Activated CD4-positive, alpha-beta T cell treated with anti-CD3 and anti-CD28 coated beads for 4 hours (primary cell): ENCODE results near the gene AIDA.
"Not testable (repeated sequence)": the region's sequence is repeated elsewhere in the genome, so short reads cannot be mapped to it uniquely, and the experiment has no call there.

Source experiments
- DNase-seq, 2 donors: peaks; one replicate each; pipeline ENCODE4 v3.0.0-alpha.2; 2020

The AIDA gene

DNA sequence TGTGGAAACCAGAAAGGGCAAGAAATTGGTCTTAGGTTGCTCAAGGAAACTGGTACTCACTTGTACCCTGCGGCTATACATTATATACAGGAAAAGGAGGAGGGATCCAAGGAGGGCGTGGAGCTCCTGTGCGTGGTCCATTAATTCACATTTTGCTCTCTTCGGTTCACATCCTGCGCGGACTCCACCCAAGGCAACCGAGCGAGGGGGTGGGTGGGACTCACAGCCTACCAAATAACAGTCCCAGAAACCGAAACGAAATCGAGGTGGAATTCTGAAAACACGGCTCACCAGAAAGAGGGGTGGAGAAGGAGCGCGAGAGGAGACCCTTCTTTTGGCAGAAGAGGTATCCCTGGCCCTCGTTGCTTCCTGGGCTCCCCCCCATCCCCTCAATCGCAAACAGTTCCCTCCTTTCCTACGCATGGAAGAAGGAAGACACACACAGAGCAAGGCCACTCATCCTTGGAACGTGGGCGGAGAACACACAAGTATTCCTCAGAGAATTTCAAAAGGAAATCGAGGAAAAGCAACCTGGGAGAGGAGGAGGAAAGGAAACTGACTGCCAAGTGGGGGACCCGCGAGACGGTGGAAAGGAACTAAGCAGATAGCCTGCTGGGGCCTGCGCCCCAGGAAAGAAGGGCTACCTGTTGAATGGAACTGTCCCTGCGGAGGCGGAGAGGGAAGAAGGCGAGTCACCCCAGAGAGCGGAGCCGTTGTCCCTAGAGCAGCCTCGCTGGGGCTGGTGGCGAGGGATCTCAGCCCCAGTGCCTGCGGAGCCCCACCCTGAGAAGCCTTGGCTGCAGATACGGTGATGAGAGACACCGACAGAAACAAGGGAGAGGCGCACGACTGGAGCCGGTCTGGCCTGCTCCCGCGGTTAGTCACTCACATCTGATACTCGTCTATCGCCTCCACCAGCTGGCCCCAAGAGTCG lies 705 bp downstream of the AIDA start:
- DNase-seq = peak; percentile 62 to 63

DNA sequence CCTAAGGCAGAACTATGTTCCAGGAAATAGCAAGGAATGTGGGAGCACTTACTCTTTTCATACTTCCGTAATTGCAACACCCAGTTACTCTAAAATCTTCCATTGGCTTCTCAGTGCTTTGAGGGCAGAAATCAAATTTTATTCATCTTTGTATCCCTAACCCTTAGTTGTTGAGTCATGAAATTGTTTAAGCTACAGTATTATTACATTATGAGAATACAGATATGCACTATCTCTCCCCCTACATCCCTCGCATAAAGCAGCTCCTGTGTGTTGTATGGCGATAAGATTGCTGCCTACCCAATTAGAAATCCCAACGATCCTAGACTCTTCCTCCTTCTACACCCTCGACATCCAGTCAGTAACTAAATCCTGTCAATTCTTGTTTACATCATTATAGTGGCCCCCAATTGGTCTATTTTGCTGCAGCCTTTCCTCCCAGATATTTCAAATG lies 2.6 kb downstream of the AIDA start:
- no peak for DNase-seq

DNA sequence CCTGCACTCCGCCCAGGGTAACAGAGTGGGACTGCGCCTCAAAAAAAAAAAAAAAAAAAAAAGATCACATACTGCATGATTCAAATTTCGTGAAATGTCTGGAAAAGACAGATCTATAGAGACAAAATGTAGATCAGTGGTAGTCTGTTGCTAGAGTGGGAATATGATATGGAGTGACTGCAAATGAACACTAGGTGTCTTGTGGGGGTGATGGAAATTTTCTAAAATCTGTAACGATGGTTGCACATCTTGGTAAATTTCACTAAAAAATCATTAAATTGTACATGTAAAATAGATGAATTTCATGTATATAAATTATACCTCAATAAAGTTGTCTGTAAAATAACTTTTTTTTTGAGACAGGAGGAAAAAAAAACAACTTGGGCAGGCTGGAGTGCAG lies 5.5 kb downstream of the AIDA start:
- DNase-seq = no peak

DNA sequence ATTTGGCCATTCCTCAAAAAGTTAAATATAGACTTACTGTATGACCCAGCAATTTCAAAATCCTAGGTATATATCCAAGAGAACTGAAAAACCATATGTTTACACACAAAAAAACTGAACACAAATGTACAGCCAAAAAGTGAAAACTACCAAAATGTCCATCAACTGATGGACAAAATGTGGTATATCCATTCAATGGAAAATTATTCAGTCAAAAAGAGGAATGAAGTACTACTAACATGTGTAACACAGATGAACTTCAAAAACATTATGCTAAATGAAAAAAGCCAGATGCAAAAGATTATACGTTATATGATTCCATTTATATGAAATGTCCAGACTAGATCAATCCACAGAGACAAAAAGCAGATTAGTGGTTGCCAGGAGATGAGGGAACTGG lies 8.0 kb downstream of the AIDA start:
- DNase-seq = no peak

DNA sequence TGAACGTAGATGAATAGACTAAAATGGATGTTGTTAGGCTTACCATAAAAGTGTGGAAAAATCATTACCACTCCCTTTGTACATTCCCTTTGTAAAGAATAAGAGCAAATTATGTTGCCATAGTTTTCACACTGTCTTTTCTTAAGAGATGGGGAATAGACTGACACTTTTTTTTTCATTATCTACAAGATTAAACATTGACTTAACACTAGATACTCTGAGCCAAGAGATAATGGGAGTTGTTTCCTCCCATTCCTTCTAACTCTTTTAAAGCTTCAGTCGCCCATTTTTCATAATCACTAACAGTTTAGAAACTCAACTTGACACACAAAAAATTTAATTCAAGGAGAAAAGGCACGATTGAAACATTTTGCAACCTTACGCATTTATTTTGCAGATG lies 10.1 kb downstream of the AIDA start:
- DNase-seq = no peak

DNA sequence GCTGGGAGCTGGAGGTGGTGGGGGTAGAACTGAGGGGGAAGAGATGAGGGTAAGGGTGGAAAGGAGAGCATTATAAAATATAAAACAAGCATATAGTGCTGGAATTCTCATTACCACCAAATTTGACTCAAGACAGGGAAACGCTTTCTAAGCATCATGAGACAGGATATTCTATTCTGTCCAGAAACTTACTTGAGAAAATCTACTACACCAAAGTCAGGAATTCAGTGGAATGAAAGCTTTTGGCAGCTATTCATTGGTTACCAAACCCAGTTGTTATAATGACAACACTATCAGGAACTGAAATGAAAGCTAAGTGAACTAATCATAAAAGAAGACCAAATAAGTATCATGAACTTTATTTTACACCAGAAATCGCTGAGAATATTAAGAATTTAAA lies 14.5 kb downstream of the AIDA start:
- DNase-seq = no peak

DNA sequence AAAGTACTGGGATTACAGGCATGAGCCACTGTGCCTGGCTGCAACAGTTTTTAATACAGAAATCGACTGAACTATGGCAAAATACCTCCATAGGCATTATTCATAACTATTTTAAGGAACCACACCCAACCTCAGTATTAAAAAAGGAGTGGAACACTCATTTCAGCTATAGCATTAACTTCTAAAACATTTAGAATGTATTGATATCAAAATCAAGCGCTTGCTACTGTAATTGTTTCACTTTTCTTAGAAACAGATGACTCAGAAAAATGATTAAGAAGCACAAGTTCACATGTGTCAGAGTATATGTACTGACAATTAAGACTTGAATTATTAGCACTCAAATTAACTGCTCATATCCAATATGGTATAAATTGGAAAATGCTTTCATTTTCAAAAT lies 15.1 kb downstream of the AIDA start:
- no peak for DNase-seq

DNA sequence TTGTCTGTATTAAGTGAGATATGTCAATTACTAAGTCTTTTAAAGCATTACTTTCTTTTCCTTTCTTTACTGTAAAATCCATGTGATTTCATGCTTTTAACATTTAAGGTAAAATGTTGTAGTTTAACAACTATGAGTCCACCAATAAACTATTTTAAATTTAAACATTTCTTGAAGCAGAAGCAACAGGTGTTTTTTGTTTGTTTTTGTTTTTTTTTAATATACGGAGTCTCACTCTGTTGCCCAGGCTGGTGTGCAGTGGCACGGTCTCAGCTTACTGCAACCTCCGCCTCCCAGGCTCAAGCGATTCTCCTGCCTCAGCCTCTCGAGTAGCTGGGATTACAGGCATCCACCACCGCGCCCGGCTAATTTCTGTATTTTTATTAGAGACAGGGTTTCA lies 15.6 kb downstream of the AIDA start:
- no peak for DNase-seq

DNA sequence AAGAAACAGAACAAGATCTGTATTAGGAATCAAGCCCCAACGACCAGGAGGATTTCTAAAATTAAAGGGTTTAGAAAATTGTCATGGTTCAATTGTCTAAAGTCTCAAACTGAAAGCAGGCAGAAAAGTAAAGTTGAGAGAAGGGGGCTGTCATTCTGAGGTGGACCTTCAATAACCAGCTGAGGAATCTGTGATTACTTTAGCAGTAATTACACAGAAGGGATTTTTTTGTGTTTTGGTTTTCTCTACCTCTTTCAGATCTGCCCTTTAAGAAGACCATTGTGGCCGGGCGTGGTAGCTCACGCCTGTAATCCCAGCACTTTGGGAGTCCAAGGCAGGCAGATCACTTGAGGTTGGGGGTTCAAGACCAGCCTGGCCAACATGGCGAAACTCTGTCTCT lies 17.4 kb downstream of the AIDA start:
- DNase-seq = no peak

DNA sequence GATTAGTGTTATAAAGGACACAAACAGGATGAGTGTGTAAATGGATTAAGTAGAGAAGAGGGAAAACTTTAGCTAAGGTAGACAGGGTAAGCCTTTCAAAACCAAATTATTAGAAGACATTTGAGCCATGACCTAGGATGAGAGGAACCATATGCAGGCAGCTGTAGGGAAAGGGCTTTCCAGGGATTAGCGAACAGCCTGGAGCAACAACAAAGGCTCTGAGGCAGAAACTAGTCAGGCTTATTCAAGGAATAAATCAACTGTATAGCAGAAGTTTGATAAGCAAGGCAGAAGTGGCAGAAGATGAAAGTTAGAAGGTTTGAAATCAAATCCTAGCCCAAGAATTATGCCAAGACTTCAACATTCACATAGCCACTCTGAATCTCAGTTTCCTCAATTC lies 21.3 kb downstream of the AIDA start:
- no peak for DNase-seq

DNA sequence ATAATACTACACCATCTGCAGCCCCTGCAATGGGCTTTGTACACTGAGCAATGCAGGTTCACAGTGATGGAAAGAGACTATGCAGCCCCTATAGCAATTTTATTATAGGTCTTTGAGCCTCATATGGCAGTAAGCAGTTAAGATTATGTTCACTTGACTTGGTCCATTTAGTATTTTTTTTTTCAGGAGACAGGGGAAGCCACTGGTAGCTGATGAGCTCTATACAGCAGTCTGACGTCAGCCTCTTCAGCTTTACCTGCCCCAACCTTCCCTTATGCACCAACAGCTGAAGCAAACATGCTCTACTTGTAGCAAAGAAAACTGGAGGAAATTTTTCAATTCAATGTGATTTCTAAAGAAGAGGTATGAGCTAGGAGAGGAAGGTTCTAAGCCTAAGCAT lies 32.2 kb downstream of the AIDA start:
- DNase-seq = no peak

DNA sequence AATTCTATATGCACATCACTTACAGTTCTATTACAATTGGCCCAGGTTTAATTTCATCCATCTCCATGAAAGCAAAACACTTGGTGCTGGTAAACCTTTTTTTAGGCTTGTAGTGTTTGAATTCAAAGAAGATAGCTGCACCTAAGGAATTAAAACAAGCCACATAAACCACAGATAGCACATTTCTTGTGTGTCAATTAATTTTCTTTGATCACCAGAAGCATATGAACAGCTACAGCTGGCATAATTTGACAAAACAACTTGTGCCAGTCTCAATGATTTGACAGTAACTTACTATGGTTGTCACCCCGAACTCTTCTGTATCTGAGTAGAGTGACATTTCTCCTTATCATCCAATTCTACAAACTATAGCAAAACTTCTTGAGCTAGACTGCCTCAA lies 42.2 kb downstream of the AIDA start:
- no peak for DNase-seq

DNA sequence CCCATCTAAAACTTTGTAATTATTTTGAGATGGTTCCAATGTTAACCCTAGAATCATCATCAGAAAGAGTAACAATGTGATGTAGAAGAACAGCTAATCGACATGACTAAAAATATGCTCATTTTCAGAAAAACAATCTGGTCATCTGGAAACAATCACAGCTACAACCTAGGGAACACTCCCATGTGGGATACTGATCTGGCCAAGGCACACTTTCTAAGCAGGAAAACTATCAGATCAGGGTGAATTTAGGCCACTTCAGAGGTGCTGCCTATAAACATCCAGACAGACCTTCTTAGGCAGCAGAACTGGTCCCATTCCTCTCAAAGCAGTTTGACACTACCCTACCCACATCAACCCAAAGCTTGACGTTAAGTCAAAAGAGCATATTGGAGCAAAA lies 43.2 kb downstream of the AIDA start:
- not testable (repeated sequence) for DNase-seq

DNA sequence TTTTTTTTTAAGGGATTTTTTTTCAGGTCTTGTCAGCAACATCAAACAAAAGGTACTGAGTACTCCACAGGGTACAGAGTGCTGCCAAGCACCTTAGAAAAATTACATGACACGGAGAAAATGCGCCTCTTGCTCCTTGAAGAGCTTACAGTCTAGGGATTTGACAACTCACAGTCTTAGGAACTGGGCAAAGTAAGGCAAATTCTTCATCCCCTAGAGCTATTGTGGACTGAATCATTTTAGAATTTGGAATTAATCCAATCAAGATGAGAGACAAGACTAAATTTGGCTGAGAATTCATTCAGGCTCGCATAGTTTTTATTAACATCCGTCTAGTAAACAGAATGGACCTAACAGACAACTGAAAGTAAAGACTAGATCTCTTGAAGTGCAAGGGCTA lies 44.1 kb downstream of the AIDA start:
- not testable (repeated sequence) for DNase-seq

DNA sequence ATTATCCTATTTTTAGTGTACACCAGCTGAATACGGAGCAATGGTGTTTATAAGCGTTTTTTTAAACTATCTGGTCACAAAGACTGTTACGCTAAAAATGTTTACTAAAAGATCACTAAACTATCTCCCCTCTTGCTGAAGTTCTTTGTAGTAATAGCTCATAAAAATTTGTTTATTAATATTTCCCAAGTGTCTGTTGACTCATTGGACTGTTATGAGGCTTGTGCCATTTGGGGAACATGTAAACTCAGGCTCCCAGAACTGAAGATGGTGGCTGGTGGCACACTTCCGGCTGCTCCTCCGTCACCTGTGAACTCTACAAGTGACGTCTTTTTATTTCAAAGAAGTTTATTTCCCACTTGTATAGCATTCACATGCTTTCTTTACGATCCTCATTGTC lies 46.3 kb downstream of the AIDA start:
- DNase-seq = no peak

DNA sequence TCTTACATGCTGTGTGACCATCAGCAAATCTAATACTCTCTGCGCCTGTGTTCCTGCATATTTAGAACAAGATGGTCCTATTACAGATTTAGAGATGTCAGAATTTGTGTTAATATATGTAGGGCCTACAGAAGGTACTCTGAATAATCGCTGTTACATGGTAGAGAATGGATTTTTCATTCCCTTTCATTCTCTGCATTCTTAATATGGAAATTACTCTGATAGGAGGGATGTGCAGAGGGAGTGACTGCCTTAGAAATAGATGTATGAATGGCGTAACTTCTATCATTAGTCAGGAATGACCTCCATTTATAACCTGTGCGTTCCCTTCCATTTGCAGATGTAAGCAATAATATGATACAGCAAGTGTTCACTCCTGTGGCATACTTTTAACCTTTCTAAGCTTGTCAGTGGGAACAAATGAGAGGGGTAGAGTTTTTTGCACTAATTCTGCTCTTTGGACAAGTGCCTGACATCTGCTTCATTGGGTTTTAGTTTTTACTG lies 48.8 kb downstream of the AIDA start:
- no peak for DNase-seq

DNA sequence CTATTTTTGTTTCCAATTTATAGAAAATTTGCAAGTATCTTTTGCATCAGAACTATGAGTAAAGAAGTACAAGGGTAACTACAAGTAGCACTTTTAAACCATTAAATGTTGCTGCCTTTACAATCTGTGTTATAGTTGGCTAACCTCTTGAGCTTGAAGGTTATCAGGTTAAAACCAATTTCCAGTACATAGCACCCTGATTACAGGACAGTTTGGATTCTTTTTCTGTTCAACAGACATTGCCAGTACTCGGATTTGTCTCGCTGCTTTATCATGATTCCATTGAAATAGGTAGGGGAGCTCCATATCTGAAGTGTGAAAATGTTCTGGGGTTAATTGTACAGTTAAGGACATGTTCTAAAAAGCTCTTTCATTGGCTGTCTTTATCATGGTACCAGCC lies 54.4 kb downstream of the AIDA start:
- DNase-seq = no peak

DNA sequence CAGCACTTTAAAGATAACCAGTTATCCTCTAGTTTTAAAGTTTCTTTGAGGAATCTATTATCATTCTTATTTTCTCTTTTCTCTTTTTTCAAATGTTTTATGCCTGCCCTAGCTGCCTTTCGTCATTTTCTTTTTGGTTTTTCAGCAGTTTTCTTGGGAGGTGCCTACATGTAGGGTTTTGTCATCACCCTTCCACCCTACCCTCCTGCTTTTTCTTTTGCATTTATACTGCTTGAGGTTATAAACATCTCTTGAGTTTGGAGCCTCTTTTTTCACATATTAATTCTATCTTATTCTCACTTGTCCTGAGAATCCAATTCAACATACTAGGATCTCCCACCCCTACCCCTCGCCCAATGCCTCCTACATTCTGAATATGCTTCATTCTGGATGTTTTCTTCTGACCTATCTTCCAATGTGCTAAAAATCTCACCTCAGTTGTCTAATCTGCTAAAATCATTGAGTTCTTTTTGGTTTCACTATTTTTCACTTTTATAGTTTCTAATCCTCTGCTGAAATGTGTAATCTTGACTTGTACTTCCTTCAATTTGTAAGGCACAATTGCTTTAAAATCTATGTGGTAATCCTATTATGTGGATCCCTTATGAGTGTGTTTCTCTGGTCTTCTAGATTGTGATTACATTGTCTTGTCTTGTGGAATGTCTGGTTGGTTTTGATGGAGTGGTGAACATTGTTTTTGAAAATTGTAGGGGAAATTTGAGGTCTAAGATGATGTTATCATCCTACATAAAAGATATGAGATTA lies 55.7 kb downstream of the AIDA start:
- no peak for DNase-seq

DNA sequence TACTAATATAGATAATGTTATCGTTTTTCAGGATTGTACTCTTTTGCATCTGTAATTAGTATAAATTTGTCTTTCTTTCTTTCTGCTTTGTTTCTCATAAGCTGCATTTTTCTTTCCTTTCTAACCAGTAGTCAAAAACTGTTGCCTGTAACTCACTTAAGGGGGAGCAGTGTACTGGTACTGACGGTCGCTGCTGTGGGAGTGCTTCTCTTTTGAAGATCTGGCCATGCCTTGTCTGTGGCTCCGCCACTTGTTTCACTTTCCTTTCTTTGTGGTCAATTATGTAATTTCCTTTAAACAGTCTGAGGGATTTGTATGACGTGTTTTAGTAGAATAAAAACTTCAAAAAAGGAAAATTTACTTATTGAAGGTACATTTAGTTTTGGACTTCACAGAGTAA lies 57.4 kb downstream of the AIDA start:
- peak; percentile 71 to 76 for DNase-seq

DNA sequence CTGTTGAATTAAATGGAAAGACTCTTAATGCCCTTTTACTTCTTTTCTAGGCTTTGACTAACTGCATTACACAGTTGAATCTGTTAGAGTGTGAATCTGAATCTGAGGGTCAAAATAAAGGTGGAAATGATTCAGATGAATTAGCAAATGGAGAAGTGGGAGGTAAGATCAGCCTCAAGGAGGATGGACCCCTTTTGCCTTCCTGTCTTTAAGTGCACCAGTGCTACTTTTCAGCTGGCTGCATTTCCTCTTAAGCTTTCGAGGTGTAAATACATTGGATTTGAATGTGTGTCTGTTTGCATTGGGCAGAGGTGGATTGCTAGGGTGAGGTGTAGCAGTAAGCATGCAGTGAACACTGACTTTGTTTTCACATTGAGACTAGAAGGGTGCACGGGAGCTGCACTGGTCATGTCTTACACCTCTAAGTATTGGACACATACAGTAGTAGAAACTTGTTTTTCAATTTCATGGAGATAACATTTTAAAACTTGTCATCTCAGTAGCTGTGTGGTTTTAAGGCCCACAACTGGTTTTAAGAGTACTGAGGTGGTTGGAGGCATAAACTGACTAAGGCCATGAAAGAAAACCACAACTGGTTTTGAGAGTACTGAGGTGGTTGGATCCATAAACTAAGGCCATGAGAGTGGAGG lies 59.0 kb downstream of the AIDA start:
- no peak for DNase-seq

DNA sequence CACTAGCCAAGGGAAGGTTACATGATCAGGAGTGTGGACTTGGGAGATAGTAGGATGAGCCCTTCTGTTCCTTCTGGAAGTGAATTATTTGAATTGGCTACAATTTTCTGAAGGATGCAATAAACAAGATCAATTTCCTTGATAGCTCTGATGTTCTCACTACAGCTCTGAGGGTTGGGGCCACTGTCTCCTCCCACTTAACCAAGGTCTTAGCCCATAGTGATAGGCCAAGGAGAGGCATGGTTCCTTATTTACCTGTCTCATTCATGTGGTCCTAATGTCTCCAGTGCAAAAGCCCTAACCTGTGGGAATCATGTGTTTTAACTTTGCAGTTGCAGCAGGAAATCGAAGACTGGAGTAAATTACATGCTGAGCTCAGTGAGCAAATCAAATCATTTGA lies 59.6 kb downstream of the AIDA start:
- no peak for DNase-seq

DNA sequence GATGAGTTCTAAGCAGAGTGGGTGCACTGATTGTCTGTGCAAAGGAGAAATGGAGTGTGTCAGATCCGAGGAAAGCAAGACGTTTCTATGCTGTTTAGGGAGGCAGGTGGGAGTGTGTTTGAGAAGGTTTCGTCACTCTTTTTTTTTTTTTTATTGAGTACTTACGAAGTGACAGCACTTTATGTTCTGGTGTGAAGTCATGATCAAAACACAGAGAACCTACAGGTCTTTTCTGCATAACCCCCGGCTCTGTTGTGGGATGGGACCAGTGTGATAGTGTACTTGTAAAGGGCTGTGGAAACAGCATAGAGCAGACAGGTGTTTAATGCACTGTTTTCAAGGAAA lies 67.7 kb downstream of the AIDA start:
- no peak for DNase-seq

DNA sequence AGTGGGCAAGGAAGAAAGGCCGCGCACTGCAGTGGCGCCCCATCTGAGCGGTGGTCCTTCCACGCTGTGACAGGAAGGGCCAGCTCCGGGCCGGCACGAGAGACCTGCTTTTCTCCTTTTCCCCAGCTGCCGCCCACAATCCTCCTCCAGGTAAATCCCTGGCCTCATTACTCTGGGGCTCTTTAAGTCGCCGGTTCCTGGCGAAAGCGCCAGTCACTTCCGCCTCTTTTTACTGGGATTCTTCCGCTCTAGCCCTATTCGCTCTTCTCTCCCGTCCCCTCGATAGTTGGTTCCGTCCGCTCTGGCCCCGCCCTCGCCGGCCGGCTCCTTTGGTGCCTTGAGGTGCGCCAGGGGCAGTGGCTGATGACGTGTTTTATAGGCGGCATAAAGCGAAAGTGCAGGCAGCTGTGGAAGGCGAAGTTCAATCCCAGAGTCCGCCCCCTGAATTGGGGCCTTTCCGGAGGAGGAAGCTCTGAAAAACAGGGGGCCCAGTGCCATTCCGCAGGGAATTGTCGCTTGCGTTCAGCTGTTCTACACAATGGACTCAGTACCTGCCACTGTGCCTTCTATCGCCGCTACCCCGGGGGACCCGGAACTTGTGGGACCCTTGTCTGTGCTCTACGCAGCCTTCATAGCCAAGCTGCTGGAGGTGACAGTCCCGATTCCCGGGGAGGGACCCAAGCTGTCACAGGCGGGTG lies 68.2 kb downstream of the AIDA start:
- peak; percentile 93 to 97 for DNase-seq
